Measurements from ENCODE around the gene BEGAIN. TPM values are rescaled to one million over a fixed set of nuclear protein-coding genes. Genes with fewer than 3 reads are reported as not detected.

BEGAIN gene
- polyA plus RNA-seq, 1 experiment, result 0.16 TPM

DNA sequence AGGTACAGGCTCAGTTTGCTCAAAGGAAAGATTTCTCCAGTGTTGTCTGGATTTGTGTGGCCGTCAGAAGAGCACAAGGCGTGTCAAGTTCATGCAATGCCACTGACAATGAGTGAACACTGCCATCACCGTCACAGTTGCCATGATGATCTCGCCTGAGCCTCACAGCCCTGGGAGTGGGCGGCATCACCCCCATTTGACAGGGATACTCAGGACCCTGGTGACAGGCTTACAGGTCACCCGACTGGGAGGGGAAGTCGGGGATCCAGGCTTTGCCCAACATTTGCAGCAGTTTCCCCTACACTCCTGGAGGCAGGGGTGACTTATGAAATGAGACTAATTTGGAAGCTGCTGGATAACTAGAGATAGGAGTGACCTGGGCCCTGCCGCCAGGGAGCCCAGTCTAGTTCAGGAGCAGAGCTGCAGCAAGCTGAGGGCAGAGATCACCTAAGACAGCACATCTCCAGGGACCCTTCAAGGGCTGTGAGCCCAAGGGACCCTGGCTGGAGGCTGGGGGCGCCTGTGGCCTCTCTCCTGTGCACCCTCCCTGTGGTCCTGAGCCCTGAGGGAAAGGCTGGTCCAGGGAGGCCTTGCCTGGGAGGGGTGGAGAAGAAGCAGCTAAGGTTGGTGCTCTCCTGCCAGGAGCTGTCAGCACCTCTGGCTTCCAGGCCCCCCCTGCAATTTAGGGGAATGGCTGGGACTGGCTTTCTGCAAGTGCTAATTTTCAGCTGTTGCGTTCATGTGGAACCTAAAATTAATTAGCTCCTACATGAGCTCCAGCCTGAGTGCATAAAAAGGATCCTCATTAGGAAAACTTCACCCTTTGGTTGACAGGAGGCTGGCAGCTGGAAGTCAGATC is 32.4 kb upstream of the BEGAIN start:
- Histone ChIP-seq H3K27me3 (ENCODE audit: control insufficient read depth, insufficient read depth, low read length) (peaks cover 62% of the 10 kb centered on the region), H3K4me3 (ENCODE audit: low read depth, low read length) (no peak overlapping the region), H3K27ac (ENCODE audit: low read depth, low read length) (no peak overlapping the region), H3K9me3 (ENCODE audit: control insufficient read depth, insufficient read depth, low read length) (no peaks in the 10 kb centered on the region)
- DNase-seq (ENCODE audit: low read depth, low spot score), result no peak
- ChIA-PET CTCF (no interaction called here), POLR2A (no interaction called here)
- TF ChIP-seq, protein P1, sequence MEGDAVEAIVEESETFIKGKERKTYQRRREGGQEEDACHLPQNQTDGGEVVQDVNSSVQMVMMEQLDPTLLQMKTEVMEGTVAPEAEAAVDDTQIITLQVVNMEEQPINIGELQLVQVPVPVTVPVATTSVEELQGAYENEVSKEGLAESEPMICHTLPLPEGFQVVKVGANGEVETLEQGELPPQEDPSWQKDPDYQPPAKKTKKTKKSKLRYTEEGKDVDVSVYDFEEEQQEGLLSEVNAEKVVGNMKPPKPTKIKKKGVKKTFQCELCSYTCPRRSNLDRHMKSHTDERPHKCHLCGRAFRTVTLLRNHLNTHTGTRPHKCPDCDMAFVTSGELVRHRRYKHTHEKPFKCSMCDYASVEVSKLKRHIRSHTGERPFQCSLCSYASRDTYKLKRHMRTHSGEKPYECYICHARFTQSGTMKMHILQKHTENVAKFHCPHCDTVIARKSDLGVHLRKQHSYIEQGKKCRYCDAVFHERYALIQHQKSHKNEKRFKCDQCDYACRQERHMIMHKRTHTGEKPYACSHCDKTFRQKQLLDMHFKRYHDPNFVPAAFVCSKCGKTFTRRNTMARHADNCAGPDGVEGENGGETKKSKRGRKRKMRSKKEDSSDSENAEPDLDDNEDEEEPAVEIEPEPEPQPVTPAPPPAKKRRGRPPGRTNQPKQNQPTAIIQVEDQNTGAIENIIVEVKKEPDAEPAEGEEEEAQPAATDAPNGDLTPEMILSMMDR (IDR thresholded peaks at IDR 0.05; ENCODE audit: low read depth, low read length), result no peak

GRCh38 chr14:100618763-100619320 is 31.6 kb upstream of the BEGAIN start:
- Histone ChIP-seq H3K9me3 (ENCODE audit: control insufficient read depth, insufficient read depth, low read length) (no peaks in the 10 kb centered on the region), H3K4me3 (ENCODE audit: low read depth, low read length) (no peak overlapping the region), H3K27me3 (ENCODE audit: control insufficient read depth, insufficient read depth, low read length) (peaks cover 59% of the 10 kb centered on the region), H3K27ac (ENCODE audit: low read depth, low read length) (no peak overlapping the region)
- CTCF ChIA-PET, result interaction anchor here (1.3 kb wide), 1 partner anchor 27 kb away, joined by 9 read pairs; no protein-coding TSS in a partner anchor
- TF ChIP-seq, protein P1 (IDR thresholded peaks at IDR 0.05; ENCODE audit: low read depth, low read length), result no peak
- POLR2A ChIA-PET, result no interaction called here
- no peak for DNase-seq (ENCODE audit: low read depth, low spot score)

GRCh38 chr14:100618318-100618693 is 31.1 kb upstream of the BEGAIN start:
- ChIA-PET CTCF (interaction anchor here (1.3 kb wide), 1 partner anchor 27 kb away, joined by 9 read pairs; no protein-coding TSS in a partner anchor), POLR2A (no interaction called here)
- Histone ChIP-seq H3K27me3 (ENCODE audit: control insufficient read depth, insufficient read depth, low read length) (peaks cover 56% of the 10 kb centered on the region), H3K4me3 (ENCODE audit: low read depth, low read length) (no peak overlapping the region), H3K9me3 (ENCODE audit: control insufficient read depth, insufficient read depth, low read length) (no peaks in the 10 kb centered on the region), H3K27ac (ENCODE audit: low read depth, low read length) (no peak overlapping the region)
- no peak for DNase-seq (ENCODE audit: low read depth, low spot score)
- TF ChIP-seq, protein P1 (IDR thresholded peaks at IDR 0.05; ENCODE audit: low read depth, low read length), result no peak

GRCh38 chr14:100617410-100618317 is 30.4 kb upstream of the BEGAIN start:
- Histone ChIP-seq H3K27me3 (ENCODE audit: control insufficient read depth, insufficient read depth, low read length) (peaks cover 50% of the 10 kb centered on the region), H3K4me3 (ENCODE audit: low read depth, low read length) (no peak overlapping the region), H3K27ac (ENCODE audit: low read depth, low read length) (no peak overlapping the region), H3K9me3 (ENCODE audit: control insufficient read depth, insufficient read depth, low read length) (no peaks in the 10 kb centered on the region)
- TF ChIP-seq, protein P1 (IDR thresholded peaks at IDR 0.05; ENCODE audit: low read depth, low read length), result no peak
- ChIA-PET POLR2A (no interaction called here), CTCF (interaction anchor here (1.3 kb wide), 1 partner anchor 28 kb away, joined by 9 read pairs; no protein-coding TSS in a partner anchor)
- no peak for DNase-seq (ENCODE audit: low read depth, low spot score)
